Prostate gland (tissue), 2 donors: ENCODE data around the gene MMD. TPM values are rescaled to one million over a fixed set of nuclear protein-coding genes. Genes with fewer than 3 reads are reported as not detected.
"Not testable (repeated sequence)": the region's sequence is repeated elsewhere in the genome, so short reads cannot be mapped to it uniquely, and the experiment has no call there.

ENCODE experiments used
- DNase-seq: peaks from one replicate; pipeline ENCODE4 v3.0.0-alpha.2; 2019; ENCODE audit warnings: low spot score
- H3K27ac ChIP-seq, 2 donors: fragments of 200-600 bp; sonication (generic); 2 replicates each; pipeline ENCODE4 v1.5.1; 2017 to 2019
- H3K27me3 ChIP-seq: fragments of 200-600 bp; sonication (generic); replicated peaks from 2 replicates; pipeline ENCODE4 v1.5.1; 2019; ENCODE audit not compliant: insufficient read depth
- H3K36me3 ChIP-seq, 2 donors: fragments of 200-600 bp; sonication (generic); 1 replicate in 1 of 2; 2 replicates in 1 of 2; pipeline versions ENCODE4 v1.5.1 to v1.8.1; 2017 to 2019
- H3K4me1 ChIP-seq: fragments of 200-600 bp; sonication (generic); replicated peaks from 2 replicates; pipeline ENCODE4 v1.5.1; 2019
- H3K4me3 ChIP-seq, 2 donors: fragments of 200-600 bp; sonication (generic); 2 replicates each; pipeline ENCODE4 v1.5.1; 2017 to 2019
- H3K9me3 ChIP-seq: fragments of 200-600 bp; sonication (generic); 2 replicates; pipeline ENCODE4 v1.5.1; 2017
- POLR2A ChIP-seq: fragments of 450-650 bp; IDR thresholded peaks from one replicate; pipeline ENCODE4 v1.6.1; 2016; ENCODE audit warnings: antibody characterized with exemption, mild to moderate bottlenecking
- POLR2AphosphoS5 ChIP-seq: sonication (generic); formaldehyde crosslinking; IDR thresholded peaks from one replicate; pipeline ENCODE4 v1.6.1; 2017; ENCODE audit warnings: antibody characterized with exemption
- WGBS: methylation state at CpG from one replicate; pipeline ENCODE4 v1.1.5; 2018; 5-methylcytosine and 5-hydroxymethylcytosine counted together
- intact Hi-C: fragments of 100-400 bp; cut with DNase I; formaldehyde crosslinking; loops from one replicate; pipeline ENCODE4 v1.14.2; 2022
- total RNA-seq, 2 donors: library from RNA; depleted of rRNA; stranded (reverse); fragments of >200 nt; gene quantifications; one replicate each; pipeline ENCODE4 v1.1.0, GENCODE V29; 2016
- TF ChIP-seq, protein P1 (sequence below), 4 experiments: fragments of 200-600 bp in 2 of 4; fragments of 450-650 bp in 2 of 4; sonication (generic) in 2 of 4; IDR thresholded peaks; 1 replicate in 3 of 4; 2 replicates in 1 of 4; pipeline ENCODE4 v1.5.1; 2016 to 2019; ENCODE audit warnings: antibody characterized with exemption in 4 of 4, mild to moderate bottlenecking in 2 of 4, moderate library complexity in 2 of 4

Gene MMD
- total RNA-seq, 2 donors from 2014 or later, result 8.7 to 55.0 TPM

DNA sequence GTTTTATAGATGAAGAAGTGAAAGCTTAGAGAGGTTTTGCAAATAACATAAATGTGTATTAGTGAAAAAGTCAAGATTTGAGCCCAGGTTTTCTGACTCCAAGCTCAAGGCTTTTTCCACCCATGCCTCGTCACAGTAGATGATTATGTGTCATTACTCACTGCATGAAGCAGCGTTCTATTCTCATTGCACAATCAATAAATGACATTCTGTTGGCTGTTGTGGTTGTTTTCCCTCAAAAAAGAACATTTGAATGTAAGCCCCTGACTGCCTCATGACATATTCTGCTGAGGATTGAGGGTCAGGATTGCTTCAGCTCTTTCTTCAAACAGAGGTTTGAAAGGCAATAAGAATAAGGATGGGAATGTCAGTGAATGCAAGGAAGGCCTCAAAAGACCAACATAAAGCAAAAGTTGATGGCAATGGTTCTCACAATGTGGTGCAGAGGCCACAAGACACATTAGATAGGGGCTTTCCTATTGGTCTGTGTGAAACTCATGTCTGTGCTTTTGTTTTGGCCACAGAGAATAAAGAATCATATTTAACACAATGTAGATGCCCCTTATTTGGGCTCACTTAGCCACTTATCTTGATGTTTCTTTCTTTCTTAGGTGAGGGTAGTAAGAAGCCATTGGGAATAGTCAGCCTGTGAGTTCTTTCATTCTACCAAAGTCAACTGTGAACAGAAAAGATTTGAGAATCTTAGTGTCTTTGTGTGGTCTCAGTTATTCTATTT, 5.4 kb upstream of the MMD start:
- Histone ChIP-seq H3K27me3 (no peaks in the 10 kb centered on the region), H3K4me3 (no peak overlapping the region), H3K36me3 (no peaks in the 10 kb centered on the region), H3K4me1 (no peaks in the 10 kb centered on the region), H3K9me3 (no peaks in the 10 kb centered on the region), H3K27ac (no peak overlapping the region)
- TF ChIP-seq, protein P1, sequence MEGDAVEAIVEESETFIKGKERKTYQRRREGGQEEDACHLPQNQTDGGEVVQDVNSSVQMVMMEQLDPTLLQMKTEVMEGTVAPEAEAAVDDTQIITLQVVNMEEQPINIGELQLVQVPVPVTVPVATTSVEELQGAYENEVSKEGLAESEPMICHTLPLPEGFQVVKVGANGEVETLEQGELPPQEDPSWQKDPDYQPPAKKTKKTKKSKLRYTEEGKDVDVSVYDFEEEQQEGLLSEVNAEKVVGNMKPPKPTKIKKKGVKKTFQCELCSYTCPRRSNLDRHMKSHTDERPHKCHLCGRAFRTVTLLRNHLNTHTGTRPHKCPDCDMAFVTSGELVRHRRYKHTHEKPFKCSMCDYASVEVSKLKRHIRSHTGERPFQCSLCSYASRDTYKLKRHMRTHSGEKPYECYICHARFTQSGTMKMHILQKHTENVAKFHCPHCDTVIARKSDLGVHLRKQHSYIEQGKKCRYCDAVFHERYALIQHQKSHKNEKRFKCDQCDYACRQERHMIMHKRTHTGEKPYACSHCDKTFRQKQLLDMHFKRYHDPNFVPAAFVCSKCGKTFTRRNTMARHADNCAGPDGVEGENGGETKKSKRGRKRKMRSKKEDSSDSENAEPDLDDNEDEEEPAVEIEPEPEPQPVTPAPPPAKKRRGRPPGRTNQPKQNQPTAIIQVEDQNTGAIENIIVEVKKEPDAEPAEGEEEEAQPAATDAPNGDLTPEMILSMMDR (IDR thresholded peaks at IDR 0.05), result no peak
- TF ChIP-seq POLR2A (no peak), POLR2AphosphoS5 (no peak)
- intact Hi-C loops, result no loop called here
- WGBS, result 84% methylated on average over 2 of the region's 2 CpGs
- no peak for DNase-seq

GRCh38 chr17:55424893-55425540, 3.4 kb upstream of the MMD start:
- intact Hi-C loops, result loop anchor here (5.0 kb wide), 1 partner anchor 67 kb away; no protein-coding TSS in a partner anchor

DNA sequence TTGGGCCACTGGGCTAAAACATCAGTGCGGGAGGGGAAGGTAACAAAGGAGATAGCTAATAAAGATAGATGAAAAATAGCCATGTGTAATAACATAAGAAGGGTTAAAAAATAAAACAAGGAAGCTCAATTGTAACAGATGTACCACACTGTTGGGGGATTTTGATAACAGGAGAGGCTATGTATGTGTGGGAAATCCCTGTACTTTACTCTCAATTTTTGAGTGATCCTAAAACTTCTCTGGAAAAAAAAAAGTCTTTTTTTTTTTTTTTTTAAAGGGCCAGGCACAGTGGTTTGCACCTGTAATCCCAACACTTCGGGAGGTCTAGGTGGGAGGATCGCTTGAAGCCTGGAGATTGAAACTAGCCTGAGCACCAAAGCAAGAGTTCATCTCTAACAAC, 1.9 kb upstream of the MMD start:
- H3K27ac ChIP-seq, result no peak overlapping the region
- no peaks in the 10 kb centered on the region for H3K9me3 ChIP-seq
- no peak for TF ChIP-seq POLR2A
- TF ChIP-seq, protein P1 (IDR thresholded peaks at IDR 0.05), result no peak
- no peak for TF ChIP-seq POLR2AphosphoS5
- 73% methylated on average over 3 of the region's 3 CpGs for WGBS
- H3K4me3 ChIP-seq, result no peak overlapping the region
- H3K27me3 ChIP-seq, result no peaks in the 10 kb centered on the region
- H3K4me1 ChIP-seq, result no peaks in the 10 kb centered on the region
- no peak for DNase-seq
- intact Hi-C loops, result loop anchor here (5.0 kb wide), 1 partner anchor 69 kb away; no protein-coding TSS in a partner anchor
- no peaks in the 10 kb centered on the region for H3K36me3 ChIP-seq

More at GRCh38 chr17:55424893-55425540, 3.4 kb upstream of the MMD start:
- Histone ChIP-seq H3K9me3 (no peaks in the 10 kb centered on the region), H3K27ac (no peak overlapping the region), H3K36me3 (no peaks in the 10 kb centered on the region), H3K4me1 (no peaks in the 10 kb centered on the region), H3K27me3 (no peaks in the 10 kb centered on the region), H3K4me3 (no peak overlapping the region)
- no peak for DNase-seq
- TF ChIP-seq POLR2AphosphoS5, result no peak
- TF ChIP-seq, protein P1 (IDR thresholded peaks at IDR 0.05), result no peak
- TF ChIP-seq POLR2A, result no peak
- WGBS, result 47% methylated on average over 4 of the region's 4 CpGs

GRCh38 chr17:55422828-55423164, 1.2 kb upstream of the MMD start:
- not testable (repeated sequence) for H3K4me1 ChIP-seq, H3K4me3 ChIP-seq, H3K27me3 ChIP-seq, H3K27ac ChIP-seq, H3K9me3 ChIP-seq, H3K36me3 ChIP-seq, DNase-seq
- intact Hi-C loops, result loop anchor here (5.0 kb wide), 1 partner anchor 70 kb away; no protein-coding TSS in a partner anchor
- 78% methylated on average over 6 of the region's 6 CpGs for WGBS

DNA sequence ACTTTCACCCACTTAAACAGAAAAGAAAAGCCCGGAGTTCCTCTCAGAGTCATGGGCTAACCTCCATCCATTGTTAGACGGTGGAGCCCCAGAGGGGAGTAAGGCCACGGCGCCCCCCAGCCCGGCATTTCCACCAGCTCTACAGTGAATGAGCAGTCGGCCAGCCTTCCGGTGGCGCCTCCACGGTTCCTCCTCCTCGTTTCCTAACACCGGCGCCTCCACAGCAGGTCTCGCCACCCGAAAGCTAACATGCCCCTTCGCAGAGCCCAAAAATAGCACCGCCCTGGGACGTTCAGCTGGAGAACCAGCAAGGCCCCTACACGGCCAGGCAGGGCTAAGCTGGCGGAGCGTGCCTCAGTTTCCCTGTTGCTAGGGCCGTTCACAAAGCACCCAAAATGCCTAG, 858 bp downstream of the MMD start:
- peak; percentile 30 for DNase-seq
- under 1% methylated on average over 21 of the region's 21 CpGs for WGBS
- no peaks in the 10 kb centered on the region for H3K9me3 ChIP-seq
- TF ChIP-seq POLR2AphosphoS5, result no peak
- TF ChIP-seq, protein P1 (IDR thresholded peaks at IDR 0.05), result no peak
- TF ChIP-seq POLR2A, result no peak
- H3K27me3 ChIP-seq, result no peaks in the 10 kb centered on the region
- peak overlapping the region; percentile 84 to 85 for H3K27ac ChIP-seq
- H3K36me3 ChIP-seq, result no peaks in the 10 kb centered on the region
- H3K4me1 ChIP-seq, result no peaks in the 10 kb centered on the region
- peak overlapping the region; percentile 84 to 87 for H3K4me3 ChIP-seq
- intact Hi-C loops, result loop anchor here (5.0 kb wide), 1 partner anchor 72 kb away; no protein-coding TSS in a partner anchor
